ENCODE measurements around the gene HAO1. TPM values are rescaled to one million over a fixed set of nuclear protein-coding genes. Genes with fewer than 3 reads are reported as not detected.
A peak's percentile ranks its signal among the peaks of the same experiment; 100 is the strongest.

The HAO1 gene
- polyA plus RNA-seq, 1 donor (not counting 4 experiments of a cell fraction or from before 2014, with no cell fraction given): not detected

DNA sequence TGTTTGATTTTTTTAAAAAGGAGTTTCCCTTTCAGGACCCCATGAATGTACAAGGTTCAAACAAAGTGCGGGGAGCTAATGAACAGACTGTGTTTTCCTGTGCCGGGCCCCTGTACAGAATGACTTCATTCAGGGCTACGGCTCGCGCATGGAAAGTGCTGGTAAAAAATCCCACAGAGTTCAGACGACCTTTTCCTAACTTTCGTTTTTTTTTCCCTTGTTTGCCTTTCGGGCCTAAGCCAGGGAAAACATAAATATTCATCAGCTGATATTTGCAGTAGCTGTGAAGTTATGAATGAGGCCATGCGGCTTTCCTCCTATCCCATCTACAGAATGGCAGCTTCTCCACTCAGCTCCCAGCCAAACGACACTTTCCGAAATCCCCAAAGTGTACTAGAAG lies 74.0 kb downstream of the HAO1 start:
- Histone ChIP-seq H3K79me2 (ENCODE audit: control insufficient read depth, insufficient read depth, low read length) (no peaks in the 10 kb centered on the region), H4K20me1 (ENCODE audit: control insufficient read depth, extremely low read depth, insufficient read depth, low read length) (no peaks in the 10 kb centered on the region), H2AFZ (ENCODE audit: control insufficient read depth, low read length) (no peak overlapping the region), H3K9ac (ENCODE audit: control insufficient read depth, extremely low read depth, insufficient read depth, low read length) (no peak overlapping the region), H3K36me3 (ENCODE audit: control insufficient read depth in 2 of 2, extremely low read depth in 1 of 2, insufficient read depth in 2 of 2, low read length in 2 of 2) (no peaks in the 10 kb centered on the region), H3K9me3 (ENCODE audit: control insufficient read depth, low read depth, low read length) (no peaks in the 10 kb centered on the region), H3K9me1 (ENCODE audit: control insufficient read depth, extremely low read depth, insufficient read depth, low read length) (no peaks in the 10 kb centered on the region), H3K4me1 (ENCODE audit: control insufficient read depth, extremely low read depth, insufficient read depth, low read length) (no peaks in the 10 kb centered on the region), H3K4me2 (ENCODE audit: control insufficient read depth, extremely low read depth, insufficient read depth, low read depth, low read length) (no peak overlapping the region), H3K27ac (ENCODE audit: control insufficient read depth, insufficient read depth, low read length) (no peak overlapping the region), H3K4me3 (ENCODE audit: control insufficient read depth in 2 of 3, extremely low read depth in 1 of 3, insufficient read depth in 2 of 3, low read depth in 1 of 3, low read length in 3 of 3) (no peak overlapping the region), H3K27me3 (ENCODE audit: control insufficient read depth, extremely low read depth, insufficient read depth, low read length) (no peaks in the 10 kb centered on the region)
- DNase-seq (ENCODE audit: low read depth, low spot score): no peak
- dilution Hi-C loops (cut with MboI; ENCODE audit: extremely low pct_ligation_motif_present, low sequenced_read_pairs): no loop called here
- no peak for FAIRE-seq
- TF ChIP-seq EZH2 (IDR thresholded peaks at IDR 0.05; ENCODE audit: low read length): no peak
- TF ChIP-seq CTCF (optimal IDR thresholded peaks at IDR 0.05 in 1 of 3, IDR thresholded peaks at IDR 0.05 in 1 of 3, conservative IDR thresholded peaks at IDR 0.05 in 1 of 3; ENCODE audit: extremely low read depth in 1 of 3, insufficient read depth in 2 of 3, low read length in 3 of 3): no peak

- FAIRE-seq: no peak
- Histone ChIP-seq H3K9me3 (ENCODE audit: control insufficient read depth, low read depth, low read length) (no peaks in the 10 kb centered on the region), H2AFZ (ENCODE audit: control insufficient read depth, low read length) (no peak overlapping the region), H3K79me2 (ENCODE audit: control insufficient read depth, insufficient read depth, low read length) (no peaks in the 10 kb centered on the region), H3K4me1 (ENCODE audit: control insufficient read depth, extremely low read depth, insufficient read depth, low read length) (peaks cover 30% of the 10 kb centered on the region), H3K9ac (ENCODE audit: control insufficient read depth, extremely low read depth, insufficient read depth, low read length) (no peak overlapping the region), H3K36me3 (ENCODE audit: control insufficient read depth in 2 of 2, extremely low read depth in 1 of 2, insufficient read depth in 2 of 2, low read length in 2 of 2) (no peaks in the 10 kb centered on the region), H4K20me1 (ENCODE audit: control insufficient read depth, extremely low read depth, insufficient read depth, low read length) (no peaks in the 10 kb centered on the region), H3K27me3 (ENCODE audit: control insufficient read depth, extremely low read depth, insufficient read depth, low read length) (no peaks in the 10 kb centered on the region), H3K9me1 (ENCODE audit: control insufficient read depth, extremely low read depth, insufficient read depth, low read length) (no peaks in the 10 kb centered on the region), H3K4me3 (ENCODE audit: control insufficient read depth in 2 of 3, extremely low read depth in 1 of 3, insufficient read depth in 2 of 3, low read depth in 1 of 3, low read length in 3 of 3) (no peak overlapping the region), H3K4me2 (ENCODE audit: control insufficient read depth, extremely low read depth, insufficient read depth, low read depth, low read length) (no peak overlapping the region), H3K27ac (ENCODE audit: control insufficient read depth, insufficient read depth, low read length) (peak overlapping the region; percentile 28)
- DNase-seq (ENCODE audit: low read depth, low spot score): no peak
- dilution Hi-C loops (cut with MboI; ENCODE audit: extremely low pct_ligation_motif_present, low sequenced_read_pairs): no loop called here
- TF ChIP-seq CTCF (optimal IDR thresholded peaks at IDR 0.05 in 1 of 3, IDR thresholded peaks at IDR 0.05 in 1 of 3, conservative IDR thresholded peaks at IDR 0.05 in 1 of 3; ENCODE audit: extremely low read depth in 1 of 3, insufficient read depth in 2 of 3, low read length in 3 of 3) (peak; percentile 57 to 66 (median 60)), EZH2 (IDR thresholded peaks at IDR 0.05; ENCODE audit: low read length) (no peak)
Observed at GRCh38 chr20:7859356-7859802, 80.9 kb downstream of the HAO1 start.
